ENCODE results near the gene ERVH48-1.
"Not testable (repeated sequence)": the region's sequence is repeated elsewhere in the genome, so short reads cannot be mapped to it uniquely, and the experiment has no call there.

ERVH48-1 gene

GRCh38 chr21:42964086-42964485 lies 38.7 kb upstream of the ERVH48-1 start:
- H3K4me1 ChIP-seq (ENCODE audit: insufficient read depth, poor library complexity, severe bottlenecking) = no peaks in the 10 kb centered on the region
- no peak for ATAC-seq (ENCODE audit: low read depth)
- H3K9me3 ChIP-seq (ENCODE audit: severe bottlenecking) = no peaks in the 10 kb centered on the region

GRCh38 chr21:42962380-42963007 lies 37.1 kb upstream of the ERVH48-1 start:
- ATAC-seq (ENCODE audit: low read depth) (no peak), DNase-seq (ENCODE audit: low spot score) (no peak)
- H3K36me3 ChIP-seq (ENCODE audit: low read depth) = no peaks in the 10 kb centered on the region
- no peak overlapping the region for H3K4me3 ChIP-seq (ENCODE audit: severe bottlenecking)
- H3K27ac ChIP-seq (ENCODE audit: poor library complexity, severe bottlenecking) = no peak overlapping the region
- no peaks in the 10 kb centered on the region for H3K27me3 ChIP-seq (ENCODE audit: insufficient read depth, poor library complexity, severe bottlenecking)
- no peak for TF ChIP-seq CTCF (IDR thresholded peaks at IDR 0.05; ENCODE audit: poor library complexity, severe bottlenecking)
- no peaks in the 10 kb centered on the region for H3K4me1 ChIP-seq (ENCODE audit: insufficient read depth, poor library complexity, severe bottlenecking)
- no peaks in the 10 kb centered on the region for H3K9me3 ChIP-seq (ENCODE audit: severe bottlenecking)

More at GRCh38 chr21:42964086-42964485, 38.7 kb upstream of the ERVH48-1 start:
- Histone ChIP-seq H3K4me3 (ENCODE audit: severe bottlenecking) (no peak overlapping the region), H3K36me3 (ENCODE audit: low read depth) (no peaks in the 10 kb centered on the region), H3K27ac (ENCODE audit: poor library complexity, severe bottlenecking) (no peak overlapping the region), H3K27me3 (ENCODE audit: insufficient read depth, poor library complexity, severe bottlenecking) (no peaks in the 10 kb centered on the region)
- no peak for TF ChIP-seq CTCF (IDR thresholded peaks at IDR 0.05; ENCODE audit: poor library complexity, severe bottlenecking)
- no peak for DNase-seq (ENCODE audit: low spot score)

GRCh38 chr21:42959728-42960127 lies 34.3 kb upstream of the ERVH48-1 start:
- Histone ChIP-seq H3K4me1 (ENCODE audit: insufficient read depth, poor library complexity, severe bottlenecking) (peaks cover 4% of the 10 kb centered on the region), H3K4me3 (ENCODE audit: severe bottlenecking) (no peak overlapping the region), H3K27me3 (ENCODE audit: insufficient read depth, poor library complexity, severe bottlenecking) (no peaks in the 10 kb centered on the region), H3K27ac (ENCODE audit: poor library complexity, severe bottlenecking) (no peak overlapping the region), H3K36me3 (ENCODE audit: low read depth) (no peaks in the 10 kb centered on the region), H3K9me3 (ENCODE audit: severe bottlenecking) (no peaks in the 10 kb centered on the region)
- ATAC-seq (ENCODE audit: low read depth) (no peak), DNase-seq (ENCODE audit: low spot score) (no peak)
- TF ChIP-seq CTCF (IDR thresholded peaks at IDR 0.05; ENCODE audit: poor library complexity, severe bottlenecking) = no peak

- DNase-seq (ENCODE audit: low spot score); ATAC-seq (ENCODE audit: low read depth); H3K4me3 ChIP-seq (ENCODE audit: severe bottlenecking); H3K27me3 ChIP-seq (ENCODE audit: insufficient read depth, poor library complexity, severe bottlenecking); H3K36me3 ChIP-seq (ENCODE audit: low read depth); H3K4me1 ChIP-seq (ENCODE audit: insufficient read depth, poor library complexity, severe bottlenecking); H3K9me3 ChIP-seq (ENCODE audit: severe bottlenecking); H3K27ac ChIP-seq (ENCODE audit: poor library complexity, severe bottlenecking): not testable (repeated sequence)
Measured at GRCh38 chr21:42958122-42958521, 32.7 kb upstream of the ERVH48-1 start.

GRCh38 chr21:42956824-42957630 lies 31.6 kb upstream of the ERVH48-1 start:
- Histone ChIP-seq H3K27me3 (ENCODE audit: insufficient read depth, poor library complexity, severe bottlenecking) (no peaks in the 10 kb centered on the region), H3K4me1 (ENCODE audit: insufficient read depth, poor library complexity, severe bottlenecking) (peaks cover 4% of the 10 kb centered on the region), H3K4me3 (ENCODE audit: severe bottlenecking) (no peak overlapping the region), H3K27ac (ENCODE audit: poor library complexity, severe bottlenecking) (peak overlapping the region; percentile 82), H3K9me3 (ENCODE audit: severe bottlenecking) (no peaks in the 10 kb centered on the region), H3K36me3 (ENCODE audit: low read depth) (no peaks in the 10 kb centered on the region)
- DNase-seq (ENCODE audit: low spot score) (no peak), ATAC-seq (ENCODE audit: low read depth) (peak; percentile 76)
- TF ChIP-seq CTCF (IDR thresholded peaks at IDR 0.05; ENCODE audit: poor library complexity, severe bottlenecking) = no peak

- not testable (repeated sequence) for H3K4me3 ChIP-seq (ENCODE audit: severe bottlenecking); H3K36me3 ChIP-seq (ENCODE audit: low read depth); H3K27me3 ChIP-seq (ENCODE audit: insufficient read depth, poor library complexity, severe bottlenecking); DNase-seq (ENCODE audit: low spot score); H3K9me3 ChIP-seq (ENCODE audit: severe bottlenecking); ATAC-seq (ENCODE audit: low read depth); H3K4me1 ChIP-seq (ENCODE audit: insufficient read depth, poor library complexity, severe bottlenecking); H3K27ac ChIP-seq (ENCODE audit: poor library complexity, severe bottlenecking)
Measured at GRCh38 chr21:42951193-42951592, 25.8 kb upstream of the ERVH48-1 start.

- ATAC-seq (ENCODE audit: low read depth); H3K27ac ChIP-seq (ENCODE audit: poor library complexity, severe bottlenecking); H3K9me3 ChIP-seq (ENCODE audit: severe bottlenecking); H3K36me3 ChIP-seq (ENCODE audit: low read depth); H3K27me3 ChIP-seq (ENCODE audit: insufficient read depth, poor library complexity, severe bottlenecking); H3K4me1 ChIP-seq (ENCODE audit: insufficient read depth, poor library complexity, severe bottlenecking); H3K4me3 ChIP-seq (ENCODE audit: severe bottlenecking); DNase-seq (ENCODE audit: low spot score): not testable (repeated sequence)
Measured at GRCh38 chr21:42949094-42949755, 23.8 kb upstream of the ERVH48-1 start.

All from RWPE2 (cell line).